ENCODE data around the gene RAP2C.
"Not testable (repeated sequence)": the region's sequence is repeated elsewhere in the genome, so short reads cannot be mapped to it uniquely, and the experiment has no call there.

The RAP2C gene

DNA sequence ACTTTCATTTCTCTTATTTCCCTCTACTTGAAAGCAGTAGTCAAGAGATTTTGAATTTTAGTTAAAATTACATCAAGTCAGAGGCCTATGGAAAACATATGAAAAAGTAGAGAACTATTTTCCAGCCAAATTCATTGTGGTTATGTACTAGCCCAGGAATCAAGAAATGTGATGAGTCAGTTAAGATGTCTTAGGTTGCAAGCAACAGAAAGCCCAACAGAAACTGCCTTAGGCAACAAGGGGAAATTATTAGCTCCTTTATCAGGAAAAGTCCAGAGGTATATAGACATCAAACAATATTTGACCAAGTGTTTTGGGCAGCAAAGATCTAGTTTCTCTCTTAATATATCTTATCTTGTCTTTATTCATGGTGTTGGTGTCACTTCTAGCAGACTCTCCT is 53.6 kb downstream of the RAP2C start:
- no peak for DNase-seq
- Histone ChIP-seq H3K4me3 (ENCODE audit: control insufficient read depth in 1 of 7, extremely low read depth in 1 of 7, insufficient read depth in 4 of 7, low read depth in 2 of 7, low read length in 6 of 7) (no peak overlapping the region), H3K36me3 (ENCODE audit: control insufficient read depth in 4 of 4, insufficient read depth in 4 of 4, low read length in 3 of 4) (no peaks in the 10 kb centered on the region), H3K27ac (ENCODE audit: insufficient read depth in 1 of 2, low read depth in 1 of 2, low read length in 2 of 2, poor library complexity in 1 of 2, severe bottlenecking in 2 of 2) (no peak overlapping the region), H3K27me3 (replicated peaks in 2 of 5; ENCODE audit: control insufficient read depth in 4 of 5, insufficient read depth in 5 of 5, low read length in 4 of 5) (peaks cover 0 to 7% (median 0%) of the 10 kb centered on the region in 5 experiments), H3K9me3 (ENCODE audit: control extremely low read depth in 1 of 5, control insufficient read depth in 4 of 5, insufficient read depth in 2 of 5, low read depth in 1 of 5, low read length in 4 of 5) (peaks cover 0 to 7% (median 0%) of the 10 kb centered on the region in 5 experiments), H3K4me1 (ENCODE audit: control extremely low read depth in 1 of 4, control insufficient read depth in 4 of 4, insufficient read depth in 4 of 4, low read length in 3 of 4) (no peaks in the 10 kb centered on the region)
- CTCF ChIA-PET, result no interaction called here
- POLR2A ChIA-PET, result no interaction called here

- ChIA-PET POLR2A (no interaction called here), CTCF (no interaction called here)
- Histone ChIP-seq H3K9me3 (ENCODE audit: control extremely low read depth in 1 of 5, control insufficient read depth in 4 of 5, insufficient read depth in 2 of 5, low read depth in 1 of 5, low read length in 4 of 5) (peaks cover 0 to 7% (median 0%) of the 10 kb centered on the region in 5 experiments), H3K4me3 (ENCODE audit: control insufficient read depth in 1 of 7, extremely low read depth in 1 of 7, insufficient read depth in 4 of 7, low read depth in 2 of 7, low read length in 6 of 7) (no peak overlapping the region), H3K4me1 (ENCODE audit: control extremely low read depth in 1 of 4, control insufficient read depth in 4 of 4, insufficient read depth in 4 of 4, low read length in 3 of 4) (no peaks in the 10 kb centered on the region), H3K27ac (ENCODE audit: insufficient read depth in 1 of 2, low read depth in 1 of 2, low read length in 2 of 2, poor library complexity in 1 of 2, severe bottlenecking in 2 of 2) (no peak overlapping the region), H3K27me3 (replicated peaks in 2 of 5; ENCODE audit: control insufficient read depth in 4 of 5, insufficient read depth in 5 of 5, low read length in 4 of 5) (peaks cover 0 to 4% (median 0%) of the 10 kb centered on the region in 5 experiments), H3K36me3 (ENCODE audit: control insufficient read depth in 4 of 4, insufficient read depth in 4 of 4, low read length in 3 of 4) (no peaks in the 10 kb centered on the region)
- DNase-seq, result no peak
These were observed 54.2 kb downstream of the RAP2C start for GRCh38 chrX:132165005-132165404.

- H3K4me3 ChIP-seq (ENCODE audit: control insufficient read depth in 1 of 7, extremely low read depth in 1 of 7, insufficient read depth in 4 of 7, low read depth in 2 of 7, low read length in 6 of 7); POLR2A ChIA-PET; CTCF ChIA-PET; DNase-seq; H3K4me1 ChIP-seq (ENCODE audit: control extremely low read depth in 1 of 4, control insufficient read depth in 4 of 4, insufficient read depth in 4 of 4, low read length in 3 of 4); H3K27ac ChIP-seq (ENCODE audit: insufficient read depth in 1 of 2, low read depth in 1 of 2, low read length in 2 of 2, poor library complexity in 1 of 2, severe bottlenecking in 2 of 2); H3K9me3 ChIP-seq (ENCODE audit: control extremely low read depth in 1 of 5, control insufficient read depth in 4 of 5, insufficient read depth in 2 of 5, low read depth in 1 of 5, low read length in 4 of 5); H3K27me3 ChIP-seq (replicated peaks in 2 of 5; ENCODE audit: control insufficient read depth in 4 of 5, insufficient read depth in 5 of 5, low read length in 4 of 5); H3K36me3 ChIP-seq (ENCODE audit: control insufficient read depth in 4 of 4, insufficient read depth in 4 of 4, low read length in 3 of 4): not testable (repeated sequence)
- WGBS (ENCODE audit: insufficient coverage), result 91% methylated on average over 3 of the region's 3 CpGs
These were observed 56.2 kb downstream of the RAP2C start for GRCh38 chrX:132163094-132163493.

DNA sequence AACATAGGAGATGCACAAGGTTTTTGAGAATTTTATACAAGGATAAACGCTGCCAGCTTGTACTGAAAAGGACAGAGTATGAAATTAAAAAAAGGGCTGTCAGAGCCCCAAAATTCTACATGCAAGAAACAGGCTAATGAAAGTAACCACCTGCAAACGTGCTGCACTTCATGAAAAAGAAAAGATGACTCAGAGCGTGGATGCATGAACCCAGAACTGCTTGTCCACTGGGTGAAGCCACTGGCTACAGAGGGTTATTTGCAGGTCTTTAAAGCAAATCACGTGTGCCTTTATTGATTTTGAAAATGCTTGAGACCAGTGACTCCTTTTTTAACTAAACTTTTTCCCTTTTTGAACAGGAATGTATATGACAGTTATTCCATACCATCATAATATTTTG is 66.1 kb downstream of the RAP2C start:
- DNase-seq, result no peak
- ChIA-PET POLR2A (no interaction called here), CTCF (no interaction called here)
- H3K4me1 ChIP-seq (ENCODE audit: control extremely low read depth in 1 of 4, control insufficient read depth in 4 of 4, insufficient read depth in 4 of 4, low read length in 3 of 4), result no peaks in the 10 kb centered on the region
- H3K36me3 ChIP-seq (ENCODE audit: control insufficient read depth in 4 of 4, insufficient read depth in 4 of 4, low read length in 3 of 4), result no peaks in the 10 kb centered on the region
- 53% methylated on average over 3 of the region's 4 CpGs for WGBS (ENCODE audit: insufficient coverage)
- peaks cover 0 to 1% (median 0%) of the 10 kb centered on the region in 5 experiments for H3K9me3 ChIP-seq (ENCODE audit: control extremely low read depth in 1 of 5, control insufficient read depth in 4 of 5, insufficient read depth in 2 of 5, low read depth in 1 of 5, low read length in 4 of 5)
- peaks cover 0 to 2% (median 0%) of the 10 kb centered on the region in 5 experiments for H3K27me3 ChIP-seq (replicated peaks in 2 of 5; ENCODE audit: control insufficient read depth in 4 of 5, insufficient read depth in 5 of 5, low read length in 4 of 5)
- no peak overlapping the region for H3K4me3 ChIP-seq (ENCODE audit: control insufficient read depth in 1 of 7, extremely low read depth in 1 of 7, insufficient read depth in 4 of 7, low read depth in 2 of 7, low read length in 6 of 7)
- H3K27ac ChIP-seq (ENCODE audit: insufficient read depth in 1 of 2, low read depth in 1 of 2, low read length in 2 of 2, poor library complexity in 1 of 2, severe bottlenecking in 2 of 2), result no peak overlapping the region
